ENCODE data around the gene GABBR1.

The GABBR1 gene

GRCh38 chr6:29628419-29629281, 4.3 kb downstream of the GABBR1 start:
- peak overlapping the region; percentile 85 to 93 (median 91) for H3K4me3 Mint-ChIP-seq
- peak overlapping the region; percentile 21 to 84 (median 73) for H3K27ac Mint-ChIP-seq
- no peaks in the 10 kb centered on the region for H3K9me3 Mint-ChIP-seq
- peaks cover 12% of the 10 kb centered on the region for H3K27me3 Mint-ChIP-seq (ENCODE audit: low read depth)
- TF ChIP-seq CTCF (IDR thresholded peaks at IDR 0.05; ENCODE audit: unreplicated experiment in 3 of 3): peak; percentile 69 to 77 (median 72)
- H3K36me3 Mint-ChIP-seq (ENCODE audit: low read depth): peaks cover 11% of the 10 kb centered on the region
- H3K4me1 Mint-ChIP-seq: peaks cover 45% of the 10 kb centered on the region

- peaks cover 41% of the 10 kb centered on the region for H3K4me1 Mint-ChIP-seq
- no peaks in the 10 kb centered on the region for H3K9me3 Mint-ChIP-seq
- peak overlapping the region; percentile 21 to 84 (median 73) for H3K27ac Mint-ChIP-seq
- peak overlapping the region; percentile 85 to 93 (median 91) for H3K4me3 Mint-ChIP-seq
- H3K36me3 Mint-ChIP-seq (ENCODE audit: low read depth): peaks cover 18% of the 10 kb centered on the region
- H3K27me3 Mint-ChIP-seq (ENCODE audit: low read depth): peaks cover 12% of the 10 kb centered on the region
- no peak for TF ChIP-seq CTCF (IDR thresholded peaks at IDR 0.05; ENCODE audit: unreplicated experiment in 3 of 3)
Observed at GRCh38 chr6:29627755-29628418, 5.1 kb downstream of the GABBR1 start.

GRCh38 chr6:29626948-29627754, 5.8 kb downstream of the GABBR1 start:
- H3K4me3 Mint-ChIP-seq: peak overlapping the region; percentile 74 to 85 (median 80)
- H3K27ac Mint-ChIP-seq: peak overlapping the region in 1 of 3 experiments; percentile 57
- no peaks in the 10 kb centered on the region for H3K9me3 Mint-ChIP-seq
- peaks cover 25% of the 10 kb centered on the region for H3K36me3 Mint-ChIP-seq (ENCODE audit: low read depth)
- H3K4me1 Mint-ChIP-seq: peaks cover 41% of the 10 kb centered on the region
- TF ChIP-seq CTCF (IDR thresholded peaks at IDR 0.05; ENCODE audit: unreplicated experiment in 3 of 3): no peak
- H3K27me3 Mint-ChIP-seq (ENCODE audit: low read depth): peaks cover 12% of the 10 kb centered on the region

GRCh38 chr6:29625337-29625930, 7.5 kb downstream of the GABBR1 start:
- peak overlapping the region in 2 of 3 experiments; percentile 3 to 19 for H3K27ac Mint-ChIP-seq
- no peak for TF ChIP-seq CTCF (IDR thresholded peaks at IDR 0.05; ENCODE audit: unreplicated experiment in 3 of 3)
- peaks cover 34% of the 10 kb centered on the region for H3K4me1 Mint-ChIP-seq
- H3K27me3 Mint-ChIP-seq (ENCODE audit: low read depth): peaks cover 8% of the 10 kb centered on the region
- no peaks in the 10 kb centered on the region for H3K9me3 Mint-ChIP-seq
- H3K4me3 Mint-ChIP-seq: peak overlapping the region; percentile 7 to 42 (median 21)
- peaks cover 41% of the 10 kb centered on the region for H3K36me3 Mint-ChIP-seq (ENCODE audit: low read depth)

GRCh38 chr6:29624520-29624961, 8.4 kb downstream of the GABBR1 start:
- peaks cover 43% of the 10 kb centered on the region for H3K36me3 Mint-ChIP-seq (ENCODE audit: low read depth)
- H3K27me3 Mint-ChIP-seq (ENCODE audit: low read depth): peaks cover 3% of the 10 kb centered on the region
- peak overlapping the region in 1 of 3 experiments; percentile 4 for H3K27ac Mint-ChIP-seq
- TF ChIP-seq CTCF (IDR thresholded peaks at IDR 0.05; ENCODE audit: unreplicated experiment in 3 of 3): no peak
- H3K9me3 Mint-ChIP-seq: no peaks in the 10 kb centered on the region
- peaks cover 27% of the 10 kb centered on the region for H3K4me1 Mint-ChIP-seq
- peak overlapping the region in 2 of 3 experiments; percentile 1 to 36 for H3K4me3 Mint-ChIP-seq

Data from nephron (organoid).